ENCODE results near the gene YY2. TPM values are rescaled to one million over a fixed set of nuclear protein-coding genes. Genes with fewer than 3 reads are reported as not detected.

Gene YY2
- polyA plus RNA-seq: 1.7 and 2.4 TPM in 2 replicates
- 2.9 and 4.1 TPM in 2 replicates for polyA minus RNA-seq

DNA sequence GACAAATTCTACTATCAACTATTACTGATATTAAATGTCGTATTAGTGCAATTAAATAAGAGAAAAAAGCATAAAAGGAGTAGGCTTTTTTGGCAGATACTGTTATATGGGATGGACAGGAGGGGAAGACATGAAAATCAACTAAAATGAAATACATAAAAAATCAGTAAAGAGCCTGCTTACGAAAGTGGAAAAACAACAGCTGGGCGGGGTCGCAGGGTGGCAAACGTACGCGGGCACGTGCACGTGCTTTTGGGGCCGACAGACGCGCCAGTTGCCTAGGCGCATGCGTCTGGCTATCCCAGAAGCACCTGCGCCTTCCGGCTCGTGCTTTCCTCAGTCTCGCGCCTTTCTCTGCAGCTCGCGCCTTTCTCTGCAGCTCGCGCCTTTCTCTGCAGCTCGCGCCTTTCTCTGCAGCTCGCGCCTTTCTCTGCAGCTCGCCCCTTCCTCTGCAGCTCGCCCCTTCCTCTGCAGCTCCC is at the start of gene YY2:
Gene YY2, plus strand, starts transcription at position 51 of the 479 bp plus-strand sequence. CDS start 498 bp downstream, outside the sequence.
- Histone ChIP-seq H3K9ac (ENCODE audit: low read length) (no peak within 1 kb of the TSS), H3K9me3 (ENCODE audit: low read length) (no peaks in the 10 kb centered on the region), H3K27me3 (ENCODE audit: insufficient read depth, low read depth, low read length) (no peaks in the 10 kb centered on the region), H3K4me2 (ENCODE audit: low read length) (no peak within 1 kb of the TSS), H3K4me3 (ENCODE audit: low read length) (no peak within 1 kb of the TSS), H4K20me1 (ENCODE audit: insufficient read depth) (no peaks in the 10 kb centered on the region), H3K79me2 (replicated peaks; ENCODE audit: insufficient read depth, low read length) (no peaks in the 10 kb centered on the region), H3K36me3 (ENCODE audit: insufficient read depth, low read length) (no peaks in the 10 kb centered on the region), H3K9me2 (ENCODE audit: insufficient read depth, low read length) (no peaks in the 10 kb centered on the region), H2AFZ (ENCODE audit: low read depth, low read length) (no peak within 1 kb of the TSS), H3F3A (ENCODE audit: insufficient read depth, low read length, poor library complexity, severe bottlenecking) (no peaks in the 10 kb centered on the region), H3K27ac (ENCODE audit: low read length) (no peak within 1 kb of the TSS)
- TF ChIP-seq EP300 (conservative IDR thresholded peaks at IDR 0.05; ENCODE audit: poor library complexity, severe bottlenecking) (no peak), REST (IDR thresholded peaks at IDR 0.05; ENCODE audit: borderline replicate concordance) (no peak), CTCF (IDR thresholded peaks at IDR 0.05; ENCODE audit: poor library complexity, severe bottlenecking) (no peak), TAF1 (IDR thresholded peaks at IDR 0.05; ENCODE audit: low read depth) (no peak), POLR2AphosphoS5 (IDR thresholded peaks at IDR 0.05) (no peak), EZH2 (IDR thresholded peaks at IDR 0.05; ENCODE audit: borderline replicate concordance, insufficient read depth, low read length, poor library complexity, severe bottlenecking) (no peak), MXI1 (conservative IDR thresholded peaks at IDR 0.05; ENCODE audit: poor library complexity, severe bottlenecking) (no peak), SMC3 (conservative IDR thresholded peaks at IDR 0.05; ENCODE audit: poor library complexity) (no peak)

- Histone ChIP-seq H3K4me3 (ENCODE audit: low read length) (no peak overlapping the region), H3K79me2 (replicated peaks; ENCODE audit: insufficient read depth, low read length) (no peaks in the 10 kb centered on the region), H3K27me3 (ENCODE audit: insufficient read depth, low read depth, low read length) (no peaks in the 10 kb centered on the region), H3K36me3 (ENCODE audit: insufficient read depth, low read length) (no peaks in the 10 kb centered on the region), H3K4me2 (ENCODE audit: low read length) (no peak overlapping the region), H3K9me3 (ENCODE audit: low read length) (no peaks in the 10 kb centered on the region), H2AFZ (ENCODE audit: low read depth, low read length) (no peak overlapping the region), H3K9me2 (ENCODE audit: insufficient read depth, low read length) (no peaks in the 10 kb centered on the region), H3K9ac (ENCODE audit: low read length) (no peak overlapping the region), H3K27ac (ENCODE audit: low read length) (no peak overlapping the region), H4K20me1 (ENCODE audit: insufficient read depth) (no peaks in the 10 kb centered on the region), H3F3A (ENCODE audit: insufficient read depth, low read length, poor library complexity, severe bottlenecking) (no peaks in the 10 kb centered on the region)
- TF ChIP-seq POLR2AphosphoS5 (IDR thresholded peaks at IDR 0.05) (no peak), RAD21 (conservative IDR thresholded peaks at IDR 0.05) (no peak), REST (IDR thresholded peaks at IDR 0.05; ENCODE audit: borderline replicate concordance) (no peak), SMC3 (conservative IDR thresholded peaks at IDR 0.05; ENCODE audit: poor library complexity) (no peak), TAF1 (IDR thresholded peaks at IDR 0.05; ENCODE audit: low read depth) (no peak), EZH2 (IDR thresholded peaks at IDR 0.05; ENCODE audit: borderline replicate concordance, insufficient read depth, low read length, poor library complexity, severe bottlenecking) (no peak), EP300 (conservative IDR thresholded peaks at IDR 0.05; ENCODE audit: poor library complexity, severe bottlenecking) (no peak), MXI1 (conservative IDR thresholded peaks at IDR 0.05; ENCODE audit: poor library complexity, severe bottlenecking) (no peak), CTCF (IDR thresholded peaks at IDR 0.05; ENCODE audit: poor library complexity, severe bottlenecking) (no peak)
Measured at GRCh38 chrX:21806691-21807090, 49.1 kb upstream of the YY2 start.
